HepG2 (cell line): ENCODE results near the gene STOML3. TPM values are rescaled to one million over a fixed set of nuclear protein-coding genes. Genes with fewer than 3 reads are reported as not detected.

Experiments
- ATAC-seq: fragments of 200-7000 bp; cut with Tn5 transposase; 3 replicates; pipeline ENCODE4 v1.9.1; 2020; ENCODE audit warnings: mild to moderate bottlenecking, moderate library complexity
- BruUV-seq: library from RNA; stranded (reverse); fragments of 400-500 nt; replicated peaks from 2 replicates; lab custom pipeline; 2021; lab: Mats Ljungman, UMichigan
- CTCF ChIA-PET: fragments of 300-600 bp; formaldehyde crosslinking; extraction: SDS; loops from one replicate; lab custom pipeline; 2021; ENCODE audit warnings: low total read pairs, inconsistent platforms, low intra/inter-chr PET ratio; lab: Yijun Ruan, JAX
- POLR2A ChIA-PET: fragments of 350-600 bp; sonication (Branson Sonifier 250); formaldehyde crosslinking; loops from one replicate; lab custom pipeline; 2020; ENCODE audit warnings: antibody characterized with exemption, inconsistent platforms; lab: Yijun Ruan, JAX
- DNase-seq: peaks from one replicate; pipeline ENCODE4 v3.0.0-alpha.2; 2015; ENCODE audit warnings: low spot score
- FAIRE-seq: peaks from 3 replicates; lab custom pipeline; 2011; peaks lifted over from hg19 to GRCh38; lab: Jason Lieb, UNC
- H2AFZ ChIP-seq: one replicate; pipeline ENCODE4 v1.6.1; 2011; ENCODE audit warnings: low read length, inconsistent platforms
- H3K27ac ChIP-seq: fragments of 300-600 bp; 3 replicates; pipeline ENCODE4 v1.8.0; 2011; ENCODE audit warnings: mixed run types, mild to moderate bottlenecking, mixed read lengths, low read length, inconsistent platforms; ENCODE audit not compliant: insufficient read depth; ENCODE audit errors: extremely low read length
- H3K27me3 ChIP-seq, 2 experiments: fragments of 200-600 bp in 1 of 2; 2 replicates in 1 of 2; 3 replicates in 1 of 2; pipeline versions ENCODE4 v1.6.0 to v1.8.0; 2011; ENCODE audit warnings: low read length in 2 of 2, mild to moderate bottlenecking in 2 of 2, moderate library complexity in 2 of 2, inconsistent platforms in 1 of 2; ENCODE audit not compliant: insufficient read depth in 2 of 2, control insufficient read depth in 1 of 2
- H3K36me3 ChIP-seq, 2 experiments: fragments of 200-600 bp in 1 of 2; replicated peaks in 1 of 2; 2 replicates in 1 of 2; 3 replicates in 1 of 2; pipeline versions ENCODE4 v1.5.1 to v1.8.0; 2011; ENCODE audit warnings: low read length in 2 of 2, inconsistent platforms in 1 of 2; ENCODE audit not compliant: insufficient read depth in 2 of 2, control insufficient read depth in 1 of 2
- H3K4me1 ChIP-seq: 2 replicates; pipeline ENCODE4 v1.5.1; 2012; ENCODE audit warnings: low read length, inconsistent platforms; ENCODE audit not compliant: insufficient read depth
- H3K4me2 ChIP-seq: 2 replicates; pipeline ENCODE4 v1.6.0; 2011; ENCODE audit warnings: low read depth, low read length, inconsistent platforms
- H3K4me3 ChIP-seq, 3 experiments: fragments of 200-600 bp in 1 of 3; sonication (generic), shearing (Covaris generic) in 1 of 3; replicated peaks in 1 of 3; 2 replicates each; pipeline ENCODE4 v1.5.1; 2011 to 2016; ENCODE audit warnings: low read length in 3 of 3, inconsistent platforms in 2 of 3, low read depth in 2 of 3, mild to moderate bottlenecking in 2 of 3, control low read depth in 1 of 3, mixed read lengths in 1 of 3; ENCODE audit not compliant: insufficient read depth in 1 of 3
- H3K79me2 ChIP-seq: one replicate; pipeline ENCODE4 v1.6.1; 2011; ENCODE audit warnings: low read length, inconsistent platforms; ENCODE audit not compliant: insufficient read depth
- H3K9ac ChIP-seq: 2 replicates; pipeline ENCODE4 v1.6.0; 2011; ENCODE audit warnings: mild to moderate bottlenecking, low read depth, low read length, inconsistent platforms; ENCODE audit not compliant: insufficient read depth
- H3K9me3 ChIP-seq: 2 replicates; pipeline ENCODE4 v1.5.1; 2012; ENCODE audit warnings: mild to moderate bottlenecking, low read length
- H4K20me1 ChIP-seq: 2 replicates; pipeline ENCODE4 v1.6.0; 2011; ENCODE audit warnings: inconsistent platforms, mild to moderate bottlenecking, low read length, moderate library complexity; ENCODE audit not compliant: insufficient read depth
- AGO2 ChIP-seq: fragments of 200-400 bp; formaldehyde crosslinking; optimal IDR thresholded peaks from 2 replicates; pipeline ENCODE3; 2017; ENCODE audit warnings: mild to moderate bottlenecking, low read depth, low read length, moderate library complexity
- ATF7-NPFF ChIP-seq: sonication (generic); formaldehyde crosslinking; IDR thresholded peaks from 2 replicates; pipeline ENCODE4 v1.8.1; 2023; ENCODE audit warnings: mild to moderate bottlenecking, low read depth, missing genetic modification reagents, moderate library complexity
- CHCHD3 ChIP-seq: sonication (generic); formaldehyde crosslinking; IDR thresholded peaks from 2 replicates; pipeline ENCODE4 v1.8.0; 2022; ENCODE audit warnings: mild to moderate bottlenecking, missing genetic modification reagents, moderate library complexity
- FUBP1 ChIP-seq: sonication (generic); formaldehyde crosslinking; IDR thresholded peaks from 2 replicates; pipeline ENCODE4 v1.5.1; 2020; ENCODE audit warnings: missing genetic modification reagents, mild to moderate bottlenecking, borderline replicate concordance
- HNF4G ChIP-seq, 2 experiments: sonication (generic) in 1 of 2; formaldehyde crosslinking in 1 of 2; IDR thresholded peaks; 2 replicates each; pipeline versions ENCODE4 v1.4.0 to v1.6.1; 2011 to 2020; ENCODE audit warnings: borderline replicate concordance in 2 of 2, low read depth in 2 of 2, mild to moderate bottlenecking in 2 of 2, low read length in 1 of 2, missing genetic modification reagents in 1 of 2, moderate library complexity in 1 of 2
- MEIS2 ChIP-seq: sonication (generic); formaldehyde crosslinking; IDR thresholded peaks from 2 replicates; pipeline ENCODE4 v1.9.0; 2021; ENCODE audit warnings: mild to moderate bottlenecking, missing genetic modification reagents
- RBFOX2 ChIP-seq: fragments of 200-400 bp; formaldehyde crosslinking; IDR thresholded peaks from 2 replicates; pipeline ENCODE4 v1.6.1; 2017; ENCODE audit warnings: low read depth, mild to moderate bottlenecking, low read length
- RFXAP ChIP-seq: sonication (generic); formaldehyde crosslinking; IDR thresholded peaks from 2 replicates; pipeline ENCODE4 v1.4.0; 2020; ENCODE audit warnings: missing genetic modification reagents, borderline replicate concordance
- UBTF ChIP-seq: sonication (generic); formaldehyde crosslinking; IDR thresholded peaks from 2 replicates; pipeline ENCODE4 v1.4.0; 2020; ENCODE audit warnings: mild to moderate bottlenecking, missing genetic modification reagents
- ZNF296 ChIP-seq: sonication (generic); formaldehyde crosslinking; conservative IDR thresholded peaks from 2 replicates; pipeline ENCODE4 v1.5.0; 2020; ENCODE audit warnings: mild to moderate bottlenecking, missing genetic modification reagents
- ZNF563 ChIP-seq: sonication (generic); formaldehyde crosslinking; IDR thresholded peaks from 2 replicates; pipeline ENCODE4 v1.8.0; 2022; ENCODE audit warnings: mild to moderate bottlenecking, moderate library complexity, missing genetic modification reagents
- ZNF709 ChIP-seq: sonication (generic); formaldehyde crosslinking; IDR thresholded peaks from 2 replicates; pipeline ENCODE4 v1.5.0; 2020; ENCODE audit warnings: mild to moderate bottlenecking, missing genetic modification reagents
- ZNF841 ChIP-seq: sonication (generic); formaldehyde crosslinking; IDR thresholded peaks from 2 replicates; pipeline ENCODE4 v1.8.1; 2023; ENCODE audit warnings: missing genetic modification reagents, borderline replicate concordance
- ZSCAN20 ChIP-seq: sonication (generic); formaldehyde crosslinking; IDR thresholded peaks from 2 replicates; pipeline ENCODE4 v1.4.0; 2020; ENCODE audit warnings: missing genetic modification reagents, mild to moderate bottlenecking, borderline replicate concordance
- WGBS: methylation state at CpG from one replicate; pipeline ENCODE4 v1.1.6; 2017; ENCODE audit warnings: low lambda C conversion rate; 5-methylcytosine and 5-hydroxymethylcytosine counted together
- in situ Hi-C: cut with HindIII; loops from 2 replicates; pipeline ENCODE4 v1.10.0; 2017; ENCODE audit warnings: low pct_unique_long_range_greater_than_20kb; ENCODE audit not compliant: extremely low pct_ligation_motif_present
- intact Hi-C: fragments of 100-400 bp; cut with micrococcal nuclease; formaldehyde crosslinking; loops from one replicate; pipeline ENCODE4 v1.10.0; 2022; ENCODE audit not compliant: unreplicated experiment
- polyA plus RNA-seq, 8 experiments: library from polyadenylated mRNA; depleted of rRNA in 3 of 8; stranded (reverse) in 7 of 8; unstranded in 1 of 8; fragments of >200 nt; fragmentation: Illumina TruSeq in 4 of 8; extraction: Trizol in 4 of 8; gene quantifications; 2 replicates each; pipeline versions ENCODE4 v1.2.1 to v1.2.3, GENCODE V29; 2011 to 2016; ENCODE audit warnings: low read depth in 4 of 8, missing spikeins in 1 of 8, mixed read lengths in 1 of 8; ENCODE audit not compliant: insufficient read depth in 1 of 8
- total RNA-seq, 5 experiments: library from RNA; depleted of rRNA; stranded (reverse); fragments of >200 nt; fragmentation: Illumina TruSeq; extraction: Trizol; gene quantifications; 2 replicates each; pipeline ENCODE4 v1.2.3, GENCODE V29; 2016; ENCODE audit warnings: low read depth in 1 of 5
- TF ChIP-seq, protein P1 (sequence below): sonication (generic); formaldehyde crosslinking; IDR thresholded peaks from 2 replicates; pipeline ENCODE4 v1.5.0; 2020; ENCODE audit warnings: mild to moderate bottlenecking, missing genetic modification reagents

STOML3 gene
- total and polyA plus RNA-seq, 2 of the 13 experiments (the other 11 are each of a cell fraction or from before 2014, with no cell fraction given) = not detected

DNA sequence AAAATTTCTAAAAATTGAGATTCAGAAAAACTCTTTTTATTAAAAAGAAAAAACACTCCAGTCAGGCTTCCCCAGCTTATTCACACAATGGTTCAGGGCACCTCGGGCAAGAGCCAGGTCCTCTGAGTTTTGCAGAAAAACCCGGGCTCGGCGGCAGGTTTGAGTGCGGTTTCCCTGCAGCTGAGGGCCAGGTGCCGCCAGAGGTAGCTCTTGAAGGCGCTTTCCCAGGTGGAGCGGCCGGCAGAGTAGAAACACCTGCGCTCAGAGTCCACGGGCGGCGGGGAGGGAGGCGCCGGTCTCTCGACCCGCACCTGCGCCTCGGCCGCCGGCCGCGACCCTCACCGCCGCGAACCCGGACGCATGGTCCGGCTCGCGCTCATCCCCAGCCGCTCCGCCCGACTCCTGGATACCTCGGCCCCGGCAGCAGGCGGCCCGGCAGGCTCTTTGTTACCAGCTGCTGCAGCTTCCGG, 46.8 kb upstream of the STOML3 start:
- in situ Hi-C loops = no loop called here
- H3K36me3 ChIP-seq = no peaks in the 10 kb centered on the region
- TF ChIP-seq RBFOX2 = peak; percentile 90
- 0 out of 2 replicates have a peak, but pooled peaks have one; percentile 9 for TF ChIP-seq ATF7-NPFF
- TF ChIP-seq FUBP1 (CRISPR knock-in tag) = no peak
- 0 out of 2 replicates have a peak, but pooled peaks have one; percentile 27 for TF ChIP-seq RFXAP
- peak; percentile 64; the same call in 1 of the 2 replicates for TF ChIP-seq ZNF296
- TF ChIP-seq HNF4G (IDR thresholded peaks at IDR 0.05; ENCODE audit: borderline replicate concordance, low read depth, low read length) = 0 out of 2 replicates have a peak, but pooled peaks have one; percentile 21
- no peak for TF ChIP-seq HNF4G (CRISPR knock-in tag; IDR thresholded peaks at IDR 0.05; ENCODE audit: borderline replicate concordance, low read depth)
- TF ChIP-seq, protein P1, sequence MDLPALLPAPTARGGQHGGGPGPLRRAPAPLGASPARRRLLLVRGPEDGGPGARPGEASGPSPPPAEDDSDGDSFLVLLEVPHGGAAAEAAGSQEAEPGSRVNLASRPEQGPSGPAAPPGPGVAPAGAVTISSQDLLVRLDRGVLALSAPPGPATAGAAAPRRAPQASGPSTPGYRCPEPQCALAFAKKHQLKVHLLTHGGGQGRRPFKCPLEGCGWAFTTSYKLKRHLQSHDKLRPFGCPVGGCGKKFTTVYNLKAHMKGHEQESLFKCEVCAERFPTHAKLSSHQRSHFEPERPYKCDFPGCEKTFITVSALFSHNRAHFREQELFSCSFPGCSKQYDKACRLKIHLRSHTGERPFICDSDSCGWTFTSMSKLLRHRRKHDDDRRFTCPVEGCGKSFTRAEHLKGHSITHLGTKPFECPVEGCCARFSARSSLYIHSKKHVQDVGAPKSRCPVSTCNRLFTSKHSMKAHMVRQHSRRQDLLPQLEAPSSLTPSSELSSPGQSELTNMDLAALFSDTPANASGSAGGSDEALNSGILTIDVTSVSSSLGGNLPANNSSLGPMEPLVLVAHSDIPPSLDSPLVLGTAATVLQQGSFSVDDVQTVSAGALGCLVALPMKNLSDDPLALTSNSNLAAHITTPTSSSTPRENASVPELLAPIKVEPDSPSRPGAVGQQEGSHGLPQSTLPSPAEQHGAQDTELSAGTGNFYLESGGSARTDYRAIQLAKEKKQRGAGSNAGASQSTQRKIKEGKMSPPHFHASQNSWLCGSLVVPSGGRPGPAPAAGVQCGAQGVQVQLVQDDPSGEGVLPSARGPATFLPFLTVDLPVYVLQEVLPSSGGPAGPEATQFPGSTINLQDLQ (CRISPR knock-in tag) = 0 out of 2 replicates have a peak, but pooled peaks have one; percentile 23
- TF ChIP-seq ZSCAN20 (CRISPR knock-in tag) = 0 out of 2 replicates have a peak, but pooled peaks have one; percentile 14
- TF ChIP-seq ZNF563 (CRISPR knock-in tag) = peak; percentile 9; the same call in 1 of the 2 replicates
- peak; percentile 95 for TF ChIP-seq UBTF (CRISPR knock-in tag)
- 0 out of 2 replicates have a peak, but pooled peaks have one; percentile 11 for TF ChIP-seq ZNF709 (CRISPR knock-in tag)
- 0 out of 2 replicates have a peak, but pooled peaks have one; percentile 33 for TF ChIP-seq CHCHD3 (CRISPR knock-in tag)
- TF ChIP-seq MEIS2 (CRISPR knock-in tag) = peak; percentile 72; the same call in 1 of the 2 replicates
- no peak for TF ChIP-seq ZNF841 (CRISPR knock-in tag)
- peak; percentile 59 for TF ChIP-seq AGO2

More for the DNA sequence above, 46.8 kb upstream of the STOML3 start:
- no peak overlapping the region for H2AFZ ChIP-seq
- H3K4me3 ChIP-seq = peak overlapping the region; percentile 84 to 95 (median 86)
- no peaks in the 10 kb centered on the region for H3K9me3 ChIP-seq
- BruUV-seq = no TSS peak
- intact Hi-C loops = loop anchor here (10.0 kb wide), 1 partner anchor 617 kb away; the partner anchor contains the start of gene COG6
- FAIRE-seq = no peak
- H3K9ac ChIP-seq = peak overlapping the region; percentile 81
- H3K79me2 ChIP-seq = peaks cover 63% of the 10 kb centered on the region
- POLR2A ChIA-PET = interaction anchor here (1.1 to 1.9 kb wide), 3 partner anchors 11 to 688 kb away, joined by 3 to 5 read pairs (median 4); partner anchors contain the start of gene UFM1
- H3K4me2 ChIP-seq = peak overlapping the region; percentile 89
- H3K27ac ChIP-seq = peak overlapping the region; percentile 88
- WGBS = 2% methylated on average over 6 of the region's 39 CpGs
- no peaks in the 10 kb centered on the region; a peak in 1 of 5 replicates for H3K27me3 ChIP-seq
- no peak for DNase-seq
- peak; percentile 88 for ATAC-seq
- CTCF ChIA-PET = no interaction called here
- H3K4me1 ChIP-seq = peaks cover 39% of the 10 kb centered on the region
- peaks cover 8% of the 10 kb centered on the region; the same call in 1 of the 2 replicates for H4K20me1 ChIP-seq
